Ovary (tissue), 9 donors: Measurements from ENCODE around the gene PITPNC1. TPM values are rescaled to one million over a fixed set of nuclear protein-coding genes. Genes with fewer than 3 reads are reported as not detected.
A peak's percentile ranks its signal among the peaks of the same experiment; 100 is the strongest.
"Not testable (repeated sequence)": the region's sequence is repeated elsewhere in the genome, so short reads cannot be mapped to it uniquely, and the experiment has no call there.

Experiments
- DNase-seq, 5 donors: peaks; one replicate each; pipeline ENCODE4 v3.0.0-alpha.2; 2019 to 2020
- H3K27ac ChIP-seq, 2 donors: fragments of 200-600 bp; one replicate each; pipeline versions ENCODE4 v1.5.1 to v1.8.0; 2019 to 2022
- H3K27me3 ChIP-seq: fragments of 200-600 bp; one replicate; pipeline ENCODE4 v1.8.0; 2022
- H3K36me3 ChIP-seq: fragments of 200-600 bp; sonication (generic); one replicate; pipeline ENCODE4 v1.5.1; 2019
- H3K4me1 ChIP-seq: one replicate; pipeline ENCODE4 v1.8.1; 2013; ENCODE audit warnings: mild to moderate bottlenecking, moderate library complexity; ENCODE audit not compliant: insufficient read depth
- H3K4me3 ChIP-seq: fragments of 200-600 bp; sonication (generic); one replicate; pipeline ENCODE4 v1.5.1; 2017
- H3K9me3 ChIP-seq, 2 donors: fragments of 200-600 bp in 1 of 2; sonication (generic) in 1 of 2; one replicate each; pipeline versions ENCODE4 v1.5.1 to v1.8.1; 2013 to 2019; ENCODE audit warnings: mild to moderate bottlenecking in 1 of 2, moderate library complexity in 1 of 2
- EP300 ChIP-seq: sonication (generic); formaldehyde crosslinking; IDR thresholded peaks from one replicate; pipeline ENCODE4 v1.6.1; 2017; ENCODE audit warnings: antibody characterized with exemption
- POLR2A ChIP-seq: fragments of 450-650 bp; IDR thresholded peaks from one replicate; pipeline ENCODE4 v1.6.1; 2017; ENCODE audit warnings: antibody characterized with exemption, mild to moderate bottlenecking, moderate library complexity
- WGBS, 3 donors: extraction: QIAGEN DNeasy Blood & Tissue Kit in 1 of 3; methylation state at CpG; one replicate each; pipeline versions ENCODE4 v1.1.5 to v1.1.7; 2013 to 2017; 5-methylcytosine and 5-hydroxymethylcytosine counted together
- intact Hi-C, 4 donors: fragments of 100-400 bp; cut with DNase I; formaldehyde crosslinking; loops; one replicate each; pipeline versions ENCODE4 v1.11.0 to v1.15.1; 2022 to 2023
- polyA plus RNA-seq, 2 donors: library from polyadenylated mRNA; stranded (reverse); fragments of 200-250 nt in 1 of 2; fragments of 350-450 nt in 1 of 2; fragmentation: Illumina TruSeq in 1 of 2; extraction: RNeasy Lipid Tissue Mini Kit (QIAGEN cat#74804) in 1 of 2; gene quantifications; one replicate each; pipeline ENCODE4 v1.2.3, GENCODE V29; 2013 to 2014
- total RNA-seq, 7 donors: library from RNA; depleted of rRNA in 2 of 7; stranded (reverse); fragments of >200 nt in 2 of 7; fragmentation: NEBNext Ultra II Directional in 3 of 7; extraction: Animal tissue kit (Norgen Biotek cat#: 25700) in 3 of 7; gene quantifications; one replicate each; pipeline versions ENCODE4 v1.1.0 to v1.2.4, GENCODE V29; 2016 to 2023
- TF ChIP-seq, protein P1 (sequence below), 3 donors: fragments of 450-650 bp in 2 of 3; fragments of 200-600 bp in 1 of 3; IDR thresholded peaks; one replicate each; pipeline versions ENCODE4 v1.5.1 to v1.8.0; 2016 to 2022; ENCODE audit warnings: antibody characterized with exemption in 3 of 3, mild to moderate bottlenecking in 1 of 3
- donor health status: DM: no; HTN: no; CAD: no; lungs with moderate emphysema.
- donor health status: DM: no; HTN: no; CAD: no.
- donor health status: Bipolar disorder and iron deficiency.
- donor health status: DM: yes; HTN: yes; CAD: no.
- donor health status: DM: no; HTN: no; CAD: no.
- donor health status: DM: yes; HTN: yes; CAD: no.

The PITPNC1 gene
- total and polyA plus RNA-seq, 9 donors, result 14.9 to 40.9 (median 23.8) TPM

DNA sequence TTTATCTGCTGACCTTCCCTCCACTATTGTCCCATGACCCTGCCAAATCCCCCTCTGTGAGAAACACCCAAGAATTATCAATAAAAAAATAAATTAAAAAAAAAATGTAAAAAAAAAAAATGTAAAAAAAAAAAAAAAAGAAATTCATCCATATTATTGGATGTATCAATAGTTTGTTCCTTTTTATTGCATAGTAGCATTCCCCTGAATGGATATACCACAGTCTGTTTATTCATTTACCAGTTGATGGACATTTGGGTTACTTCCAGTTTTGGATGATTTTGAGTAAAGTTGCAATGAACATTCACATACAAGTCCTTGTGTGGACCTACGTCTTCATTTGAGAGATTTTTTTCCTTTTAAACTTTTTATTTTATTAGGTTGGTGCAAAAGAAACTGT lies 94.0 kb downstream of the PITPNC1 start:
- Histone ChIP-seq H3K4me3 (no peak overlapping the region), H3K36me3 (no peaks in the 10 kb centered on the region), H3K4me1 (peaks cover 7% of the 10 kb centered on the region), H3K27ac (no peak overlapping the region), H3K27me3 (no peaks in the 10 kb centered on the region), H3K9me3 (no peaks in the 10 kb centered on the region)
- intact Hi-C loops, result loop anchor here in 1 of 4 donors (10.0 kb wide), 1 partner anchor 86 kb away; no protein-coding TSS in a partner anchor
- DNase-seq, result no peak
- TF ChIP-seq, protein P1, sequence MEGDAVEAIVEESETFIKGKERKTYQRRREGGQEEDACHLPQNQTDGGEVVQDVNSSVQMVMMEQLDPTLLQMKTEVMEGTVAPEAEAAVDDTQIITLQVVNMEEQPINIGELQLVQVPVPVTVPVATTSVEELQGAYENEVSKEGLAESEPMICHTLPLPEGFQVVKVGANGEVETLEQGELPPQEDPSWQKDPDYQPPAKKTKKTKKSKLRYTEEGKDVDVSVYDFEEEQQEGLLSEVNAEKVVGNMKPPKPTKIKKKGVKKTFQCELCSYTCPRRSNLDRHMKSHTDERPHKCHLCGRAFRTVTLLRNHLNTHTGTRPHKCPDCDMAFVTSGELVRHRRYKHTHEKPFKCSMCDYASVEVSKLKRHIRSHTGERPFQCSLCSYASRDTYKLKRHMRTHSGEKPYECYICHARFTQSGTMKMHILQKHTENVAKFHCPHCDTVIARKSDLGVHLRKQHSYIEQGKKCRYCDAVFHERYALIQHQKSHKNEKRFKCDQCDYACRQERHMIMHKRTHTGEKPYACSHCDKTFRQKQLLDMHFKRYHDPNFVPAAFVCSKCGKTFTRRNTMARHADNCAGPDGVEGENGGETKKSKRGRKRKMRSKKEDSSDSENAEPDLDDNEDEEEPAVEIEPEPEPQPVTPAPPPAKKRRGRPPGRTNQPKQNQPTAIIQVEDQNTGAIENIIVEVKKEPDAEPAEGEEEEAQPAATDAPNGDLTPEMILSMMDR (IDR thresholded peaks at IDR 0.05), result no peak
- TF ChIP-seq EP300 (no peak), POLR2A (no peak)
- 48 to 100% (median 99%) methylated on average over 1 of the region's 1 CpG for WGBS, 3 donors

DNA sequence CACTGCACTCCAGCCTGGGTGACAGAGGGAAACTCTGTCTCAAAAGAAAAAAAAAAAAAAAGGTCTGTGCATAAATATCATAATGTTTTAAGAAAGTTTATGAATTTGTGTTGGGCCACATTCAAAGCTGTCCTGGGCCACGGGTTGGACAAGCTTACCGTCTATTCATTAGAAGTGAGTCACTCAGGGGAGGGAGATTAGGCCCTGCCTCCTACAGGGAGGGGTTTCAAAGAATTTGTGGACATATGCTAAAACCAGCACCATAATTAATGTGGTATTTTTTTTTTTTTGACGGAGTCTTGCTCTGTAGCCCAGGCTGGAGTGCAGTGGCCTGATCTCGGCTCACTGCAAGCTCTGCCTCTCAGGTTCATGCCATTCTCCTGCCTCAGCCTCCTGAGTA lies 95.5 kb downstream of the PITPNC1 start:
- intact Hi-C loops, result loop anchor here in 1 of 4 donors (10.0 kb wide), 1 partner anchor 88 kb away; no protein-coding TSS in a partner anchor
- 62 to 68% (median 66%) methylated on average over 4 of the region's 4 CpGs for WGBS, 3 donors
- not testable (repeated sequence) for H3K27ac ChIP-seq, H3K4me1 ChIP-seq, H3K9me3 ChIP-seq, DNase-seq, H3K36me3 ChIP-seq, H3K27me3 ChIP-seq, H3K4me3 ChIP-seq

DNA sequence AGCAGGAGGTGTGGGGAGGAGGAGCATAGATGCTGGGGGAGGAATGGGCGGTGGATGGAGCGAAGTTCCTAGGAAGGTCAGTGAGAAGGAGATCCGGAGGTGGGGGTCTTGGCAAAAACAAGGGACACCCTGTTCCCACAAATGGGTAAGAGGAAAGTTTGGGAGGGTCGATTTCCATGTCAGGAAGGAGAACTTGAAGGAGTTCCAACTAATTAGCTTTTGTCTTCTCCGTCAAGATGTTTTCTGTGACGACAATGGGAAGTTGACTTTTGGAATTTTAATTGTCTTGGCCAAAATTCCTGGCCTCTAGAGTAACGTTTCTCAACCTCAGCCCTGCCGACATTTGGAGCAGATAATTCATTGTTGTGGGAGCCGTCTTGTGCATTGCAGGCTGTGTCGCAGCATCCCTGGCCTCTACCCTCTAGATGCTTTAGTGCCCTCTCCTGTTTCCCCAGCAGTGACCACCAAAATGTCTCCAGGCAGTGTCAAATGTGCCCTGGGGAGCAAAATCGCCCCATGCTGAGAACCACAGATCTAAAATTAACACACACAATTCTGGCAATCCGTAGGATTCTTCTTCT lies 97.1 kb downstream of the PITPNC1 start:
- intact Hi-C loops, result loop anchor here in 2 of 4 donors (2.0 to 10.0 kb wide), 2 partner anchors 89 to 95 kb away; no protein-coding TSS in a partner anchor
- DNase-seq, result peak in 3 of 5 donors; percentile 18 to 54 (median 38)
- H3K4me1 ChIP-seq, result peaks cover 7% of the 10 kb centered on the region
- no peak overlapping the region for H3K27ac ChIP-seq
- no peaks in the 10 kb centered on the region for H3K27me3 ChIP-seq
- TF ChIP-seq, protein P1 (IDR thresholded peaks at IDR 0.05), result no peak
- TF ChIP-seq POLR2A (no peak), EP300 (no peak)
- no peaks in the 10 kb centered on the region for H3K36me3 ChIP-seq
- no peak overlapping the region for H3K4me3 ChIP-seq
- H3K9me3 ChIP-seq, result no peaks in the 10 kb centered on the region
- WGBS, 3 donors, result 15 to 26% (median 26%) methylated on average over 12 of the region's 12 CpGs

DNA sequence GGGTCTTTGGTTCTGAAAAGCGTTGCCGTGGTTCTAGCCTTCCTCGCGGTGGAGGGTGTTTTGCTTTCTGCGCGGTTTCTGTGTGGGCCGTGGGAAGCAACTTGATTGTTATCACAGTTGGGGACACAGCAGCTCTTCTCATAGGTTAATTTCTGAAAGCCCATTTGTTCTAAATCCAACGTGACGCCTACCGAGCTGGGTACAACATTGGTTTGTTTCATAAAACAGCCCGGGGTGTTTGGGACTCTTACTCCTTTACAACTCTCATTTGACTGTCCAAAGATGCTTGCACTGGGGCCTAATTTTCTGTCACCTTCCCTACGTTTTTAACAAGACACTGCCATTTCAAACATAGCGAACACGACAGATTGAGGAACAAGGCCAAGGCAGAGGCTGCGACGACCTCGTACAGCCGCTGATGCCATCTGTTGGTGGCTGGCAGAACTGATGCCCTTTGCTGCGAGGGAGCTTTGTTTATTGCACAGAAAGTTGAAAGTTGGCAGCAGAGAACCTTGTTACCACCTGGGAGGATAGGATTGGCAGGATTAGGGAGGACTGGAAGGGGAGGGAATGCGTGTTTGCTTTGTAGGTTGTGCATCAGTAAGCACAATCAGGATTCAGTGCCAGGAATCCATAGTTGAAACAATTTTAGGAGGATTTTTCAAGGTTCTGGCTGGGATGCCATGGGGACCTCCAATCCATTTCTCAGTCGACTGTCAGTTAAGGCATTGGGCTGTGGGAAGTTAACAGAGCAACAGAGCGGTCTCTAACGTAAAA lies 98.3 kb downstream of the PITPNC1 start:
- Histone ChIP-seq H3K9me3 (no peaks in the 10 kb centered on the region), H3K4me1 (peaks cover 7% of the 10 kb centered on the region), H3K27me3 (no peaks in the 10 kb centered on the region), H3K27ac (no peak overlapping the region), H3K36me3 (no peaks in the 10 kb centered on the region), H3K4me3 (no peak overlapping the region)
- 54 to 60% (median 55%) methylated on average over 23 of the region's 23 CpGs for WGBS, 3 donors
- peak; percentile 37 to 77 (median 62) for DNase-seq
- no peak for TF ChIP-seq POLR2A
- TF ChIP-seq, protein P1 (IDR thresholded peaks at IDR 0.05), result peak; percentile 27 to 40 (median 30)
- intact Hi-C loops, result loop anchor here in 2 of 4 donors (2.0 to 10.0 kb wide), 2 partner anchors 91 to 97 kb away; no protein-coding TSS in a partner anchor
